H1 (cell line): ENCODE measurements around the gene RAMP3. TPM values are rescaled to one million over a fixed set of nuclear protein-coding genes. Genes with fewer than 3 reads are reported as not detected.

Source experiments
- CTCF ChIA-PET: fragments of 300-600 bp; sonication (Branson Sonifier 250); formaldehyde crosslinking; loops from one replicate; lab custom pipeline; 2021; ENCODE audit not compliant: partially characterized antibody; lab: Charles Lee
- POLR2A ChIA-PET: fragments of 300-600 bp; sonication (Branson Sonifier 250); formaldehyde crosslinking; loops from one replicate; lab custom pipeline; 2021; ENCODE audit warnings: inconsistent platforms; ENCODE audit not compliant: partially characterized antibody; lab: Charles Lee
- DNase-seq, 2 experiments: peaks; one replicate each; pipeline versions ENCODE4 v3.0.0 to v3.0.0-alpha.2; 2010 to 2022; ENCODE audit warnings: low spot score in 2 of 2, low read depth in 1 of 2, mixed read lengths in 1 of 2
- FAIRE-seq: peaks from 2 replicates; lab custom pipeline; 2011; peaks lifted over from hg19 to GRCh38; lab: Jason Lieb, UNC
- H2AFZ ChIP-seq: 2 replicates; pipeline ENCODE4 v1.8.1; 2012; ENCODE audit warnings: low read length, inconsistent platforms
- H2AK5ac ChIP-seq: 2 replicates; pipeline ENCODE4 v1.6.1; 2013; ENCODE audit warnings: low read depth, low read length
- H2BK120ac ChIP-seq: replicated peaks from 2 replicates; pipeline ENCODE3; 2013; ENCODE audit warnings: low read depth, low read length, inconsistent platforms
- H2BK12ac ChIP-seq: 2 replicates; pipeline ENCODE4 v1.6.1; 2013; ENCODE audit warnings: low read depth, low read length
- H2BK15ac ChIP-seq: 2 replicates; pipeline ENCODE4 v1.6.1; 2013; ENCODE audit warnings: low read length
- H2BK20ac ChIP-seq: 2 replicates; pipeline ENCODE4 v1.6.1; 2013; ENCODE audit warnings: low read length
- H2BK5ac ChIP-seq: 2 replicates; pipeline ENCODE4 v1.6.1; 2013; ENCODE audit warnings: low read depth, low read length
- H3K14ac ChIP-seq: 2 replicates; pipeline ENCODE4 v1.6.1; 2013; ENCODE audit warnings: inconsistent platforms; ENCODE audit not compliant: insufficient read length
- H3K18ac ChIP-seq: 2 replicates; pipeline ENCODE4 v1.6.1; 2013; ENCODE audit warnings: low read length; ENCODE audit errors: extremely low read depth
- H3K23ac ChIP-seq: 2 replicates; pipeline ENCODE4 v1.6.1; 2013; ENCODE audit warnings: inconsistent platforms; ENCODE audit not compliant: insufficient read length
- H3K23me2 ChIP-seq: 2 replicates; pipeline ENCODE4 v1.6.1; 2013; ENCODE audit warnings: low read depth, low read length
- H3K27ac ChIP-seq: 2 replicates; pipeline ENCODE4 v1.6.1; 2011; ENCODE audit warnings: low read depth, low read length, inconsistent platforms
- H3K27me3 ChIP-seq, 4 experiments: replicated peaks in 1 of 4; 1 replicate in 1 of 4; 2 replicates in 3 of 4; pipeline versions ENCODE4 v1.6.1 to v1.8.1; 2011 to 2013; ENCODE audit warnings: low read length in 3 of 4, mild to moderate bottlenecking in 3 of 4, inconsistent platforms in 2 of 4, mixed read lengths in 2 of 4, moderate library complexity in 1 of 4; ENCODE audit not compliant: control insufficient read depth in 3 of 4, insufficient read depth in 3 of 4; ENCODE audit errors: extremely low read depth in 1 of 4
- H3K36me3 ChIP-seq, 4 experiments: 2 replicates each; pipeline versions ENCODE4 v1.6.1 to v1.8.1; 2011 to 2013; ENCODE audit warnings: mild to moderate bottlenecking in 4 of 4, low read length in 3 of 4, moderate library complexity in 2 of 4, control low read depth in 1 of 4, inconsistent platforms in 1 of 4; ENCODE audit not compliant: insufficient read depth in 4 of 4, control insufficient read depth in 2 of 4
- H3K4ac ChIP-seq: replicated peaks from 2 replicates; pipeline ENCODE3; 2013; ENCODE audit warnings: low read length, low read depth, mixed read lengths, inconsistent platforms; ENCODE audit not compliant: insufficient read length
- H3K4me1 ChIP-seq, 4 experiments: replicated peaks in 1 of 4; 1 replicate in 1 of 4; 2 replicates in 3 of 4; pipeline versions ENCODE4 v1.6.1 to v1.8.1; 2011 to 2013; ENCODE audit warnings: low read length in 3 of 4, inconsistent platforms in 2 of 4, mixed read lengths in 1 of 4; ENCODE audit not compliant: insufficient read depth in 4 of 4, control insufficient read depth in 3 of 4
- H3K4me2 ChIP-seq, 2 experiments: 2 replicates each; pipeline versions ENCODE4 v1.6.1 to v1.8.1; 2011 to 2013; ENCODE audit warnings: low read depth in 2 of 2, low read length in 2 of 2, control low read depth in 1 of 2, inconsistent platforms in 1 of 2, mild to moderate bottlenecking in 1 of 2; ENCODE audit not compliant: insufficient read depth in 1 of 2
- H3K4me3 ChIP-seq, 4 experiments: fragments of 200-600, 300-600 bp in 1 of 4; sonication (generic), shearing (Covaris generic), sonication (Bioruptor Twin) in 1 of 4; 2 replicates each; pipeline versions ENCODE4 v1.5.1 to v1.8.1; 2011 to 2016; ENCODE audit warnings: low read length in 4 of 4, low read depth in 3 of 4, control low read depth in 2 of 4, inconsistent platforms in 2 of 4, mild to moderate bottlenecking in 2 of 4, mixed read lengths in 1 of 4, moderate library complexity in 1 of 4; ENCODE audit not compliant: insufficient read depth in 2 of 4; ENCODE audit errors: extremely low read depth in 1 of 4
- H3K56ac ChIP-seq: replicated peaks from 2 replicates; pipeline ENCODE3; 2013; ENCODE audit warnings: low read depth, mild to moderate bottlenecking, mixed read lengths, low read length, inconsistent platforms; ENCODE audit not compliant: insufficient read length
- H3K79me1 ChIP-seq: 2 replicates; pipeline ENCODE4 v1.6.1; 2013; ENCODE audit warnings: low read depth, low read length, control low read depth
- H3K79me2 ChIP-seq, 2 experiments: 2 replicates each; pipeline versions ENCODE4 v1.6.1 to v1.8.1; 2012 to 2013; ENCODE audit warnings: low read length in 2 of 2, mild to moderate bottlenecking in 2 of 2, inconsistent platforms in 1 of 2; ENCODE audit not compliant: insufficient read depth in 2 of 2, control insufficient read depth in 1 of 2
- H3K9ac ChIP-seq, 4 experiments: replicated peaks in 1 of 4; 1 replicate in 1 of 4; 2 replicates in 3 of 4; pipeline versions ENCODE4 v1.6.1 to v1.8.1; 2011 to 2013; ENCODE audit warnings: low read depth in 3 of 4, low read length in 3 of 4, control low read depth in 2 of 4, mild to moderate bottlenecking in 2 of 4, moderate library complexity in 2 of 4, inconsistent platforms in 1 of 4; ENCODE audit errors: extremely low read depth in 1 of 4
- H3K9me3 ChIP-seq, 2 experiments: 2 replicates each; pipeline versions ENCODE4 v1.6.1 to v1.8.1; 2012 to 2013; ENCODE audit warnings: mild to moderate bottlenecking in 2 of 2, moderate library complexity in 2 of 2, control low read depth in 1 of 2, inconsistent platforms in 1 of 2, low read depth in 1 of 2, low read length in 1 of 2, mixed read lengths in 1 of 2; ENCODE audit not compliant: insufficient read depth in 2 of 2
- H4K20me1 ChIP-seq, 2 experiments: replicated peaks in 1 of 2; 2 replicates each; pipeline versions ENCODE3 to v1.8.1; 2011 to 2013; ENCODE audit warnings: inconsistent platforms in 2 of 2, low read length in 2 of 2, mild to moderate bottlenecking in 1 of 2; ENCODE audit not compliant: insufficient read depth in 2 of 2, control insufficient read depth in 1 of 2
- H4K5ac ChIP-seq: 2 replicates; pipeline ENCODE4 v1.6.1; 2013; ENCODE audit warnings: low read length, low read depth, mixed read lengths, inconsistent platforms; ENCODE audit not compliant: insufficient read length
- H4K8ac ChIP-seq: 2 replicates; pipeline ENCODE4 v1.8.0; 2013; ENCODE audit warnings: mild to moderate bottlenecking, moderate library complexity, low read length, inconsistent platforms; ENCODE audit not compliant: insufficient read depth; ENCODE audit errors: extremely low read depth
- H4K91ac ChIP-seq: replicated peaks from 2 replicates; pipeline ENCODE3; 2013; ENCODE audit warnings: low read length, mixed read lengths, inconsistent platforms; ENCODE audit not compliant: insufficient read length
- BCL11A ChIP-seq, 2 experiments: IDR thresholded peaks; one replicate each; pipeline ENCODE4 v1.6.1; 2011; ENCODE audit warnings: low read depth in 2 of 2, low read length in 2 of 2, mild to moderate bottlenecking in 2 of 2
- CEBPB ChIP-seq: IDR thresholded peaks from 2 replicates; pipeline ENCODE4 v1.6.1; 2012; ENCODE audit warnings: low read depth, low read length
- CTBP2 ChIP-seq: IDR thresholded peaks from 2 replicates; pipeline ENCODE4 v1.7.0; 2011; ENCODE audit warnings: borderline replicate concordance, mild to moderate bottlenecking, moderate library complexity, mixed read lengths, low read length; ENCODE audit not compliant: insufficient read depth, insufficient read length
- MAFK ChIP-seq: IDR thresholded peaks from 2 replicates; pipeline ENCODE4 v1.6.1; 2012; ENCODE audit warnings: low read depth, mild to moderate bottlenecking, improper control_type of control experiment, low read length
- MAX ChIP-seq: IDR thresholded peaks from 2 replicates; pipeline ENCODE4 v1.6.1; 2012; ENCODE audit warnings: inconsistent platforms
- RAD21 ChIP-seq, 2 experiments: IDR thresholded peaks in 1 of 2; conservative IDR thresholded peaks in 1 of 2; 2 replicates each; pipeline ENCODE4 v1.6.1; 2011; ENCODE audit warnings: low read depth in 2 of 2, low read length in 2 of 2, improper control_type of control experiment in 1 of 2, inconsistent platforms in 1 of 2, mild to moderate bottlenecking in 1 of 2, moderate library complexity in 1 of 2
- RFX5 ChIP-seq: IDR thresholded peaks from 2 replicates; pipeline ENCODE4 v1.6.1; 2011; ENCODE audit warnings: low read depth, low read length, improper control_type of control experiment, borderline replicate concordance
- TBP ChIP-seq: IDR thresholded peaks from 2 replicates; pipeline ENCODE4 v1.6.1; 2011; ENCODE audit warnings: low read depth, low read length, improper control_type of control experiment
- WGBS, 2 experiments: shearing (Covaris generic) in 1 of 2; methylation state at CpG; one replicate each; pipeline versions ENCODE4 v1.1.6 to v1.1.7; 2013 to 2015; ENCODE audit warnings: low lambda C conversion rate in 2 of 2, mixed read lengths in 2 of 2, inconsistent platforms in 1 of 2, low coverage in 1 of 2, missing lambda C conversion rate in 1 of 2; ENCODE audit not compliant: insufficient replicate concordance in 2 of 2, insufficient coverage in 1 of 2, insufficient read length in 1 of 2; ENCODE audit errors: extremely low coverage in 1 of 2, missing lambda C conversion rate in 1 of 2; 5-methylcytosine and 5-hydroxymethylcytosine counted together
- polyA plus RNA-seq, 7 experiments: library from polyadenylated mRNA; depleted of rRNA in 3 of 7; stranded (reverse) in 5 of 7; unstranded in 2 of 7; fragments of >200 nt in 5 of 7; fragments of 200-250 nt in 2 of 7; gene quantifications; 1 replicate in 5 of 7; 2 replicates in 1 of 7; 4 replicates in 1 of 7; pipeline versions ENCODE4 v1.2.1 to v1.2.3, GENCODE V29; 2011 to 2013; ENCODE audit warnings: missing spikeins in 2 of 7, mixed read lengths in 2 of 7
- total RNA-seq: library from RNA; stranded (reverse); fragmentation: NEBNext Ultra II Directional; extraction: Animal tissue kit (Norgen Biotek cat#: 25700); gene quantifications from 2 replicates; pipeline ENCODE4 v1.2.1, GENCODE V29; 2021

Gene RAMP3
- total and polyA plus RNA-seq, 2 of the 8 experiments (the other 6 are each of a cell fraction or from before 2014, with no cell fraction given): 0.88 to 0.98 TPM

- H2BK5ac ChIP-seq: no peak overlapping the region
- H4K20me1 ChIP-seq: no peaks in the 10 kb centered on the region
- no peaks in the 10 kb centered on the region for H3K36me3 ChIP-seq
- H4K91ac ChIP-seq: no peak overlapping the region
- no peaks in the 10 kb centered on the region for H3K9me3 ChIP-seq
- ChIA-PET POLR2A (no interaction called here), CTCF (interaction anchor here (0.7 to 1.8 kb wide), 2 partner anchors 11 to 172 kb away, joined by 3 to 7 read pairs; no protein-coding TSS in a partner anchor)
- H4K8ac ChIP-seq: no peak overlapping the region
- no peaks in the 10 kb centered on the region for H3K4me1 ChIP-seq
- H2BK120ac ChIP-seq: no peak overlapping the region
- H2AFZ ChIP-seq: no peak overlapping the region
- FAIRE-seq (no peak), DNase-seq (no peak)
- H3K27me3 ChIP-seq: no peaks in the 10 kb centered on the region
- H3K14ac ChIP-seq: no peak overlapping the region
- no peaks in the 10 kb centered on the region for H3K23me2 ChIP-seq
- no peak overlapping the region for H3K9ac ChIP-seq
- no peak overlapping the region for H2BK12ac ChIP-seq
- 75% methylated on average over 6 of the region's 7 CpGs; no CpG with 5 or more reads in 1 of the 2 experiments for WGBS, 2 experiments
- H2BK15ac ChIP-seq: no peak overlapping the region
- H3K18ac ChIP-seq: no peak overlapping the region
- no peak overlapping the region for H4K5ac ChIP-seq
- no peaks in the 10 kb centered on the region for H3K79me2 ChIP-seq
- no peak overlapping the region for H2BK20ac ChIP-seq
- no peak overlapping the region for H3K4me2 ChIP-seq
- H3K27ac ChIP-seq: no peak overlapping the region
- H3K4me3 ChIP-seq: no peak overlapping the region
- no peak overlapping the region for H3K23ac ChIP-seq
- H3K4ac ChIP-seq: no peak overlapping the region
- no peaks in the 10 kb centered on the region for H3K79me1 ChIP-seq
- H2AK5ac ChIP-seq: no peak overlapping the region
- H3K56ac ChIP-seq: no peak overlapping the region
- TF ChIP-seq RFX5: no peak
- no peak for TF ChIP-seq TBP
- no peak for TF ChIP-seq MAFK
- TF ChIP-seq RAD21 (IDR thresholded peaks at IDR 0.05 in 1 of 2, conservative IDR thresholded peaks at IDR 0.05 in 1 of 2; ENCODE audit: low read depth in 2 of 2, low read length in 2 of 2): no peak
- TF ChIP-seq CEBPB: no peak
- TF ChIP-seq MAX: no peak
- TF ChIP-seq CTBP2: no peak
- TF ChIP-seq BCL11A (IDR thresholded peaks at IDR 0.05; ENCODE audit: low read depth in 2 of 2, low read length in 2 of 2): no peak
These were observed 11.7 kb upstream of the RAMP3 start for GRCh38 chr7:45145881-45146280.
